ENCODE measurements around the gene CERS2.

Gene CERS2

GRCh38 chr1:151013518-151013917, 38.9 kb upstream of the CERS2 start:
- peak; percentile 99 for TF ChIP-seq FEZF1 (tag by site-specific recombination; IDR thresholded peaks at IDR 0.05)
- TF ChIP-seq ELK4 (IDR thresholded peaks at IDR 0.05; ENCODE audit: borderline replicate concordance, low read depth, low read length), result no peak
- TF ChIP-seq ZNF202 (tag by site-specific recombination; IDR thresholded peaks at IDR 0.05; ENCODE audit: borderline replicate concordance), result no peak
- no peak for TF ChIP-seq ZNF398 (tag by site-specific recombination; IDR thresholded peaks at IDR 0.05)
- TF ChIP-seq ZNF112 (tag by site-specific recombination; IDR thresholded peaks at IDR 0.05), result no peak
- no peak for TF ChIP-seq ZNF324 (tag by site-specific recombination; IDR thresholded peaks at IDR 0.05)
- peak; percentile 74; the same call in 1 of the 2 replicates for TF ChIP-seq TRIM28 (IDR thresholded peaks at IDR 0.05; ENCODE audit: borderline replicate concordance, low read length)
- peak; percentile 55; the same call in 1 of the 2 replicates for TF ChIP-seq MZF1 (tag by site-specific recombination; IDR thresholded peaks at IDR 0.05; ENCODE audit: borderline replicate concordance)
- TF ChIP-seq YY2 (tag by site-specific recombination; IDR thresholded peaks at IDR 0.05), result no peak
- peak; percentile 57 for TF ChIP-seq PRDM10 (tag by site-specific recombination; IDR thresholded peaks at IDR 0.05)
- no peak for TF ChIP-seq ZNF513 (tag by site-specific recombination; IDR thresholded peaks at IDR 0.05)
- peak; percentile 45; the same call in 1 of the 2 replicates for TF ChIP-seq PRDM1 (tag by site-specific recombination; IDR thresholded peaks at IDR 0.05)
- TF ChIP-seq OSR2 (tag by site-specific recombination; IDR thresholded peaks at IDR 0.05), result peak; percentile 93
- no peak for TF ChIP-seq ZNF510 (tag by site-specific recombination; IDR thresholded peaks at IDR 0.05; ENCODE audit: insufficient replicate concordance)
- peak; percentile 24; the same call in 1 of the 2 replicates for TF ChIP-seq CTCF (tag by site-specific recombination; IDR thresholded peaks at IDR 0.05)
- no peak for TF ChIP-seq PRDM4 (tag by site-specific recombination; IDR thresholded peaks at IDR 0.05)
- peak; percentile 71 for TF ChIP-seq PRDM6 (tag by site-specific recombination; IDR thresholded peaks at IDR 0.05)
- TF ChIP-seq ZNF596 (tag by site-specific recombination; IDR thresholded peaks at IDR 0.05), result 0 out of 2 replicates have a peak, but pooled peaks have one; percentile 26
- no peak for TF ChIP-seq ZNF558 (tag by site-specific recombination; IDR thresholded peaks at IDR 0.05)
- TF ChIP-seq ZFP3 (tag by site-specific recombination; IDR thresholded peaks at IDR 0.05; ENCODE audit: low read depth), result no peak
- H3K4me3 ChIP-seq (ENCODE audit: low read depth, low read length), result no peak overlapping the region
- H3K4me1 ChIP-seq (ENCODE audit: control insufficient read depth, insufficient read depth, low read length), result no peaks in the 10 kb centered on the region
- H3K36me3 ChIP-seq (ENCODE audit: control insufficient read depth in 2 of 2, insufficient read depth in 1 of 2, low read length in 2 of 2), result peaks cover 2 to 16% of the 10 kb centered on the region in 2 experiments; a peak in 2 of 3 replicates
- H3K9me3 ChIP-seq (ENCODE audit: control insufficient read depth, insufficient read depth, low read depth, low read length), result no peaks in the 10 kb centered on the region
- POLR2A ChIA-PET, result no interaction called here
- CTCF ChIA-PET, result interaction anchor here (0.6 kb wide), 1 partner anchor 42 kb away, joined by 4 read pairs; no protein-coding TSS in a partner anchor
- no peak overlapping the region for H3K27ac ChIP-seq (ENCODE audit: extremely low read depth, low read depth, low read length)

Data from HEK293 (cell line).